ENCODE measurements around the gene DNER. TPM values are rescaled to one million over a fixed set of nuclear protein-coding genes. Genes with fewer than 3 reads are reported as not detected.

The DNER gene
- total RNA-seq, 1 experiment from 2014 or later: 8.4 TPM

DNA sequence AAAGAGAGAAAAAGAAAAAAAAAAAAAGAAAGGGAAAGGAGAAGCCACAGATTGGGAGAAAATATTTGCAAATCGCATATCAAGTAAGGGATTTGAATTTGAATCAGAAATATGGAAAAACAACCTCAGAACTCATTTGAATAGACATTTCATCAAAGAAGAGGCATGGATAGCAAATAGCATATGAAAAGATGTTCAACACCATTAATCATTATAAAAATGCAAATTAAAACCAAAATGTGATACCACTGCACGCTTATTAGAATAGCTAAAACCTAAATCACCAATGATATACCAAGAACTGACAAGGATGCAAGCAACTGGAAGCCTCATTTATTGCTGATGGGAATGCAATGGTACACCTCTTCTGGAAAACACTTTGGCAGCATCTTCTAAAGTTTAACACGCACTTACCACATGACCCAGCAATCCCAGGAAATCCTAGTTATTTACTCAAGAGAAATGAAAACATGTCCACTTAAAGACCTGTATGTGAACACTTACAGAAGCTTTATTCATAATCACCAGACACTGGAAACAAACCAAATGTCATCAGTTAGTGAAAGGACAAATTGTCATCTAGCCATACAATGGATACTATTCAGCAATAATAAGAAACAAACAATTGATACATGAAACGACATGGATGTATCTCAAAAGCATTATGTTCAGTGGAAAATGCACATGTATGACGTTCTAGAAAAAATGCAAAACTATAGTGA lies 10.3 kb downstream of the DNER start:
- intact Hi-C loops (cut with micrococcal nuclease; ENCODE audit: unreplicated experiment): no loop called here
- no TSS peak for BruUV-seq (replicated peaks)
- DNase-seq (ENCODE audit: low spot score): no peak
- ChIA-PET POLR2A (ENCODE audit: low non-redundant PET) (no interaction called here), CTCF (no interaction called here)
- Histone ChIP-seq H3K27me3 (replicated peaks; ENCODE audit: insufficient read depth, low read depth, low read length, poor library complexity) (peaks cover 7% of the 10 kb centered on the region), H3K27ac (ENCODE audit: low read depth, low read length, poor library complexity, severe bottlenecking) (no peak overlapping the region), H3K4me3 (ENCODE audit: low read depth, low read length, poor library complexity, severe bottlenecking) (no peak overlapping the region), H3K9me3 (ENCODE audit: low read depth, low read length, poor library complexity, severe bottlenecking) (no peaks in the 10 kb centered on the region), H3K4me1 (ENCODE audit: insufficient read depth, low read length, poor library complexity, severe bottlenecking) (no peaks in the 10 kb centered on the region), H3K36me3 (ENCODE audit: insufficient read depth, low read length, poor library complexity, severe bottlenecking) (no peaks in the 10 kb centered on the region)
- no peak for TF ChIP-seq EZH2 (IDR thresholded peaks at IDR 0.05; ENCODE audit: borderline replicate concordance, low read depth, low read length, poor library complexity, severe bottlenecking)
- TF ChIP-seq, protein P1, sequence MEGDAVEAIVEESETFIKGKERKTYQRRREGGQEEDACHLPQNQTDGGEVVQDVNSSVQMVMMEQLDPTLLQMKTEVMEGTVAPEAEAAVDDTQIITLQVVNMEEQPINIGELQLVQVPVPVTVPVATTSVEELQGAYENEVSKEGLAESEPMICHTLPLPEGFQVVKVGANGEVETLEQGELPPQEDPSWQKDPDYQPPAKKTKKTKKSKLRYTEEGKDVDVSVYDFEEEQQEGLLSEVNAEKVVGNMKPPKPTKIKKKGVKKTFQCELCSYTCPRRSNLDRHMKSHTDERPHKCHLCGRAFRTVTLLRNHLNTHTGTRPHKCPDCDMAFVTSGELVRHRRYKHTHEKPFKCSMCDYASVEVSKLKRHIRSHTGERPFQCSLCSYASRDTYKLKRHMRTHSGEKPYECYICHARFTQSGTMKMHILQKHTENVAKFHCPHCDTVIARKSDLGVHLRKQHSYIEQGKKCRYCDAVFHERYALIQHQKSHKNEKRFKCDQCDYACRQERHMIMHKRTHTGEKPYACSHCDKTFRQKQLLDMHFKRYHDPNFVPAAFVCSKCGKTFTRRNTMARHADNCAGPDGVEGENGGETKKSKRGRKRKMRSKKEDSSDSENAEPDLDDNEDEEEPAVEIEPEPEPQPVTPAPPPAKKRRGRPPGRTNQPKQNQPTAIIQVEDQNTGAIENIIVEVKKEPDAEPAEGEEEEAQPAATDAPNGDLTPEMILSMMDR (conservative IDR thresholded peaks at IDR 0.05; ENCODE audit: low read depth, low read length): no peak

DNA sequence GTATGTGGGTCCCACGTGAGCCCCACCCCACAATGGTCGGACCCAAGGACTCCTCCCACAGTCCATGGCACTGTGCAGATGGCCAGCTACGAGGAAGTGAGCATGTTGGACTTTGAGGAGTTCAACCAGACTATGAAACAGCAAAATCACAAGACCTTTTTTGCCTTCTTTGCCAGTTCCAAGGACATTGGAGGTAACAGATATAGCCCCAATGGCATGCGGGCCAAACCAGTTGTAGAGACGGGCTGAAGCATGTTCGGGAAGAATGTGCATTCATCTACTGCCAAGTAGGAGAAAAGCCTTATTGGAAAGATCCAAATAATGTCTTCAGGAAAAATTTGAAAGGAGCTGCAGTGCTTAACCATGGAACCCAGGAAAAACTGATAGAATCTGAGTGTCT lies 12.6 kb downstream of the DNER start:
- H3K9me3 ChIP-seq (ENCODE audit: low read depth, low read length, poor library complexity, severe bottlenecking): no peaks in the 10 kb centered on the region
- intact Hi-C loops (cut with micrococcal nuclease; ENCODE audit: unreplicated experiment): no loop called here
- no peak for DNase-seq (ENCODE audit: low spot score)
- TF ChIP-seq, protein P1 (conservative IDR thresholded peaks at IDR 0.05; ENCODE audit: low read depth, low read length): no peak
- TF ChIP-seq EZH2 (IDR thresholded peaks at IDR 0.05; ENCODE audit: borderline replicate concordance, low read depth, low read length, poor library complexity, severe bottlenecking): no peak
- ChIA-PET CTCF (no interaction called here), POLR2A (ENCODE audit: low non-redundant PET) (no interaction called here)
- no peak overlapping the region for H3K4me3 ChIP-seq (ENCODE audit: low read depth, low read length, poor library complexity, severe bottlenecking)
- no TSS peak for BruUV-seq (replicated peaks)
- H3K4me1 ChIP-seq (ENCODE audit: insufficient read depth, low read length, poor library complexity, severe bottlenecking): no peaks in the 10 kb centered on the region
- no peaks in the 10 kb centered on the region for H3K27me3 ChIP-seq (replicated peaks; ENCODE audit: insufficient read depth, low read depth, low read length, poor library complexity)
- no peaks in the 10 kb centered on the region for H3K36me3 ChIP-seq (ENCODE audit: insufficient read depth, low read length, poor library complexity, severe bottlenecking)
- H3K27ac ChIP-seq (ENCODE audit: low read depth, low read length, poor library complexity, severe bottlenecking): no peak overlapping the region

DNA sequence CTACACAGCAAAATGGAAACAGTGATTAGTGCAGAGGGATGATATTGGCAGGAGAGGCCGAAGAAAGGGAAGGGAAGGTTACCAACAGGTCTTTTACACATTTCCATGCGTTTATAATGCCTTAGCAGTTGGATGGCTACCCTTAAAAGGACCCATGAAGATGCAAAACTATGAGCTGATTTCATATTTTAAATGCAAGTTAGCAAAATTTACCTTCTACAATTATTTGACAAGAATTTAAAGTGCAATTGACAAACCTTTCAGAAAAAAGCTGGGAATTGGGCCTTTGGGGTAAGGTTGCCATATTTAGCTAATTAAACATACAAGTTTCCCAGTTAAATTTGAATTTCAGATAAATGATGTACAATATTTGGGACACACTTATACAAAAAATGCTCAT lies 13.3 kb downstream of the DNER start:
- DNase-seq (ENCODE audit: low spot score): no peak
- no TSS peak for BruUV-seq (replicated peaks)
- H3K36me3 ChIP-seq (ENCODE audit: insufficient read depth, low read length, poor library complexity, severe bottlenecking): no peaks in the 10 kb centered on the region
- intact Hi-C loops (cut with micrococcal nuclease; ENCODE audit: unreplicated experiment): no loop called here
- H3K9me3 ChIP-seq (ENCODE audit: low read depth, low read length, poor library complexity, severe bottlenecking): no peaks in the 10 kb centered on the region
- TF ChIP-seq, protein P1 (conservative IDR thresholded peaks at IDR 0.05; ENCODE audit: low read depth, low read length): no peak
- TF ChIP-seq EZH2 (IDR thresholded peaks at IDR 0.05; ENCODE audit: borderline replicate concordance, low read depth, low read length, poor library complexity, severe bottlenecking): no peak
- ChIA-PET CTCF (interaction anchor here (1.0 kb wide), 1 partner anchor 11 kb away, joined by 3 read pairs; no protein-coding TSS in a partner anchor), POLR2A (ENCODE audit: low non-redundant PET) (no interaction called here)
- no peak overlapping the region for H3K4me3 ChIP-seq (ENCODE audit: low read depth, low read length, poor library complexity, severe bottlenecking)
- H3K27ac ChIP-seq (ENCODE audit: low read depth, low read length, poor library complexity, severe bottlenecking): no peak overlapping the region
- H3K27me3 ChIP-seq (replicated peaks; ENCODE audit: insufficient read depth, low read depth, low read length, poor library complexity): no peaks in the 10 kb centered on the region
- no peaks in the 10 kb centered on the region for H3K4me1 ChIP-seq (ENCODE audit: insufficient read depth, low read length, poor library complexity, severe bottlenecking)
